Adrenal gland (tissue), 12 donors: ENCODE results near the gene CDH2. TPM values are rescaled to one million over a fixed set of nuclear protein-coding genes. Genes with fewer than 3 reads are reported as not detected.
A peak's percentile ranks its signal among the peaks of the same experiment; 100 is the strongest.

ENCODE experiments used
- DNase-seq, 7 donors: peaks; one replicate each; pipeline ENCODE4 v3.0.0-alpha.2; 2019 to 2020
- H3K27ac ChIP-seq, 5 donors: fragments of 200-600 bp; sonication (generic) in 4 of 5; 1 replicate in 3 of 5; 2 replicates in 2 of 5; pipeline versions ENCODE4 v1.5.1 to v1.8.0; 2016 to 2020; ENCODE audit warnings: mild to moderate bottlenecking in 1 of 5
- H3K27me3 ChIP-seq: fragments of 200-600 bp; 2 replicates; pipeline ENCODE4 v1.8.0; 2021
- H3K36me3 ChIP-seq, 2 donors: fragments of 200-600 bp; replicated peaks in 1 of 2; 1 replicate in 1 of 2; 2 replicates in 1 of 2; pipeline versions ENCODE4 v1.5.1 to v1.8.0; 2018 to 2022
- H3K4me1 ChIP-seq, 2 donors: fragments of 200-600 bp; replicated peaks in 1 of 2; 1 replicate in 1 of 2; 2 replicates in 1 of 2; pipeline versions ENCODE4 v1.5.1 to v1.8.0; 2018 to 2021
- H3K4me3 ChIP-seq, 4 donors: fragments of 200-600 bp; sonication (generic) in 3 of 4; one replicate each; pipeline ENCODE4 v1.5.1; 2016 to 2018
- H3K9me3 ChIP-seq, 3 donors: fragments of 200-600 bp; sonication (generic) in 1 of 3; replicated peaks in 1 of 3; 1 replicate in 2 of 3; 2 replicates in 1 of 3; pipeline versions ENCODE4 v1.5.1 to v1.8.0; 2016 to 2021
- CTCF ChIP-seq, 6 experiments: fragments of 450-650 bp in 4 of 6; fragments of 200-600 bp in 2 of 6; sonication (generic) in 1 of 6; IDR thresholded peaks; 1 replicate in 5 of 6; 2 replicates in 1 of 6; pipeline versions ENCODE4 v1.5.1 to v1.8.0; 2016 to 2021; ENCODE audit warnings: antibody characterized with exemption in 6 of 6, mild to moderate bottlenecking in 2 of 6, moderate library complexity in 1 of 6
- POLR2A ChIP-seq, 2 donors: fragments of 450-650 bp; IDR thresholded peaks; one replicate each; pipeline ENCODE4 v1.6.1; 2017; ENCODE audit warnings: antibody characterized with exemption in 2 of 2, mild to moderate bottlenecking in 2 of 2, moderate library complexity in 1 of 2
- WGBS, 4 donors: extraction: QIAGEN DNeasy Blood & Tissue Kit in 2 of 4; methylation state at CpG; one replicate each; pipeline versions ENCODE4 v1.1.5 to v1.1.7; 2013 to 2017; 5-methylcytosine and 5-hydroxymethylcytosine counted together
- intact Hi-C, 2 donors: fragments of 100-400 bp; cut with DNase I; formaldehyde crosslinking; loops; one replicate each; pipeline versions ENCODE4 v1.14.1 to v1.15.0; 2022 to 2023
- polyA plus RNA-seq, 3 donors: library from polyadenylated mRNA; stranded (reverse); fragments of 200-250 nt in 2 of 3; fragments of 350-450 nt in 1 of 3; fragmentation: Illumina TruSeq in 1 of 3; extraction: RNeasy Lipid Tissue Mini Kit (QIAGEN cat#74804) in 1 of 3; gene quantifications; one replicate each; pipeline ENCODE4 v1.2.3, GENCODE V29; 2013 to 2014
- total RNA-seq, 9 donors: library from RNA; depleted of rRNA in 4 of 9; stranded (reverse); fragments of >200 nt in 4 of 9; fragments of 120-200 nt in 1 of 9; fragmentation: NEBNext Ultra II Directional in 1 of 9; extraction: Animal tissue kit (Norgen Biotek cat#: 25700) in 1 of 9; gene quantifications; one replicate each; pipeline versions ENCODE4 v1.1.0 to v1.2.4, GENCODE V29; 2013 to 2023
- donor health status: healthy with polysubstance abuse.
- donor health status: Bipolar disorder and iron deficiency.
- donor health status: DM: yes; HTN: yes; CAD: no.
- donor health status: DM: no; HTN: no; CAD: no.
- donor health status: DM: no; HTN: no; CAD: no.
- donor health status: DM: yes; HTN: yes; CAD: no.

The CDH2 gene
- total and polyA plus RNA-seq, 12 donors: 13.9 to 305 (median 129) TPM

- intact Hi-C loops: no loop called here
- Histone ChIP-seq H3K36me3 (no peaks in the 10 kb centered on the region), H3K27ac (peak overlapping the region in 3 of 5 donors; percentile 52 to 66 (median 65)), H3K4me3 (no peak overlapping the region), H3K27me3 (no peaks in the 10 kb centered on the region), H3K4me1 (peaks cover 34 to 64% of the 10 kb centered on the region in 2 donors), H3K9me3 (no peaks in the 10 kb centered on the region)
- 86 to 88% (median 88%) methylated on average over 2 of the region's 2 CpGs for WGBS, 4 donors
- peak in 6 of 7 donors; percentile 56 to 78 (median 66) for DNase-seq
- TF ChIP-seq POLR2A (IDR thresholded peaks at IDR 0.05): no peak
- TF ChIP-seq CTCF (IDR thresholded peaks at IDR 0.05): no peak
Observed at GRCh38 chr18:28163201-28163775, 13.6 kb downstream of the CDH2 start.

GRCh38 chr18:28161608-28162599, 15.0 kb downstream of the CDH2 start:
- no peaks in the 10 kb centered on the region for H3K9me3 ChIP-seq
- no peaks in the 10 kb centered on the region for H3K36me3 ChIP-seq
- no peak for TF ChIP-seq POLR2A (IDR thresholded peaks at IDR 0.05)
- TF ChIP-seq CTCF (IDR thresholded peaks at IDR 0.05): no peak
- DNase-seq: peak in 4 of 7 donors; percentile 37 to 50 (median 42)
- no peak overlapping the region for H3K4me3 ChIP-seq
- 52 to 56% (median 54%) methylated on average over 9 of the region's 9 CpGs for WGBS, 4 donors
- peak overlapping the region in 4 of 5 donors; percentile 25 to 66 (median 58) for H3K27ac ChIP-seq
- intact Hi-C loops: no loop called here
- H3K4me1 ChIP-seq: peaks cover 35 to 67% of the 10 kb centered on the region in 2 donors
- H3K27me3 ChIP-seq: no peaks in the 10 kb centered on the region

GRCh38 chr18:28159055-28159454, 17.9 kb downstream of the CDH2 start:
- 48 to 72% (median 65%) methylated on average over 2 of the region's 2 CpGs for WGBS, 4 donors
- DNase-seq: peak in 2 of 7 donors; percentile 36 to 43
- Histone ChIP-seq H3K9me3 (no peaks in the 10 kb centered on the region), H3K4me1 (peaks cover 34 to 59% of the 10 kb centered on the region in 2 donors), H3K27ac (peak overlapping the region in 3 of 5 donors; percentile 25 to 66 (median 45)), H3K4me3 (peak overlapping the region in 1 of 4 donors; percentile 33), H3K27me3 (no peaks in the 10 kb centered on the region), H3K36me3 (no peaks in the 10 kb centered on the region)
- peak in 1 of 2 donors; percentile 13 for TF ChIP-seq POLR2A (IDR thresholded peaks at IDR 0.05)
- no peak for TF ChIP-seq CTCF (IDR thresholded peaks at IDR 0.05)
- intact Hi-C loops: no loop called here

GRCh38 chr18:28158083-28158581, 18.8 kb downstream of the CDH2 start:
- H3K27ac ChIP-seq: peak overlapping the region in 3 of 5 donors; percentile 4 to 53 (median 45)
- intact Hi-C loops: no loop called here
- H3K36me3 ChIP-seq: no peaks in the 10 kb centered on the region
- peak overlapping the region in 1 of 4 donors; percentile 10 for H3K4me3 ChIP-seq
- peaks cover 27 to 61% of the 10 kb centered on the region in 2 donors for H3K4me1 ChIP-seq
- H3K27me3 ChIP-seq: no peaks in the 10 kb centered on the region
- TF ChIP-seq POLR2A (IDR thresholded peaks at IDR 0.05) (no peak), CTCF (IDR thresholded peaks at IDR 0.05) (peak in 1 of 6 experiments; percentile 39)
- peak; percentile 35 to 80 (median 66) for DNase-seq
- no peaks in the 10 kb centered on the region for H3K9me3 ChIP-seq
- 19 to 37% (median 24%) methylated on average over 4 of the region's 4 CpGs for WGBS, 4 donors
